Lower leg skin (tissue), 3 donors: ENCODE data around the gene PTPN4.

Experiments used
- POLR2A ChIP-seq, 2 donors: fragments of 450-650 bp; IDR thresholded peaks; one replicate each; pipeline ENCODE4 v1.6.1; 2016 to 2017; ENCODE audit warnings: antibody characterized with exemption in 2 of 2, mild to moderate bottlenecking in 1 of 2, moderate library complexity in 1 of 2
- TF ChIP-seq, protein P1 (sequence below), 3 donors: fragments of 450-650 bp; IDR thresholded peaks; one replicate each; pipeline ENCODE4 v1.5.1; 2016; ENCODE audit warnings: antibody characterized with exemption in 3 of 3, mild to moderate bottlenecking in 3 of 3, moderate library complexity in 2 of 3

DNA sequence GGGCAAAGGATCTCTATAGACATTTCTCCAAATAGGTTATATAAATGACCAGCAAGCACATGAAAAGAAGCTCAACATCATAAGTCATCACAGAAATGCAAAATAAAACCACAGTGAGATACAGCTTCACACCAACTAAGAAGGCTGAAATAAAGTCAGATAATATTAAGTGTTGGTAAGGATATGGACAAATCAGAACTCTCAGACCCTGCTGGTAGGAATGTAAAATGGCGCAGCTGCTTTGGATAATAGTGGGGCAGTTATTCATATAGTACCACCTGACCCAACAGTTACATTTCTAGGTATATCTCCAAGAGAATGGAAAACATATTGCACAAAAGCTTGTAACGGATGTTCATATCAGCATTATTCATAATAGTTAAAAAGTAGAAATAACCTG lies 267.2 kb downstream of the PTPN4 start:
- TF ChIP-seq, protein P1, sequence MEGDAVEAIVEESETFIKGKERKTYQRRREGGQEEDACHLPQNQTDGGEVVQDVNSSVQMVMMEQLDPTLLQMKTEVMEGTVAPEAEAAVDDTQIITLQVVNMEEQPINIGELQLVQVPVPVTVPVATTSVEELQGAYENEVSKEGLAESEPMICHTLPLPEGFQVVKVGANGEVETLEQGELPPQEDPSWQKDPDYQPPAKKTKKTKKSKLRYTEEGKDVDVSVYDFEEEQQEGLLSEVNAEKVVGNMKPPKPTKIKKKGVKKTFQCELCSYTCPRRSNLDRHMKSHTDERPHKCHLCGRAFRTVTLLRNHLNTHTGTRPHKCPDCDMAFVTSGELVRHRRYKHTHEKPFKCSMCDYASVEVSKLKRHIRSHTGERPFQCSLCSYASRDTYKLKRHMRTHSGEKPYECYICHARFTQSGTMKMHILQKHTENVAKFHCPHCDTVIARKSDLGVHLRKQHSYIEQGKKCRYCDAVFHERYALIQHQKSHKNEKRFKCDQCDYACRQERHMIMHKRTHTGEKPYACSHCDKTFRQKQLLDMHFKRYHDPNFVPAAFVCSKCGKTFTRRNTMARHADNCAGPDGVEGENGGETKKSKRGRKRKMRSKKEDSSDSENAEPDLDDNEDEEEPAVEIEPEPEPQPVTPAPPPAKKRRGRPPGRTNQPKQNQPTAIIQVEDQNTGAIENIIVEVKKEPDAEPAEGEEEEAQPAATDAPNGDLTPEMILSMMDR (IDR thresholded peaks at IDR 0.05) = no peak
- TF ChIP-seq POLR2A (IDR thresholded peaks at IDR 0.05) = no peak
